ENCODE results near the gene SBK1.
"Not testable (repeated sequence)": the region's sequence is repeated elsewhere in the genome, so short reads cannot be mapped to it uniquely, and the experiment has no call there.

The SBK1 gene

GRCh38 chr16:28321700-28322411 is 29.5 kb downstream of the SBK1 start:
- no peaks in the 10 kb centered on the region for H3K27me3 ChIP-seq (ENCODE audit: control insufficient read depth in 1 of 2, insufficient read depth in 2 of 2, low read length in 2 of 2)
- H3K4me1 ChIP-seq (ENCODE audit: insufficient read depth, low read length) = no peaks in the 10 kb centered on the region
- H3K4me3 ChIP-seq (ENCODE audit: low read depth in 1 of 2, low read length in 2 of 2) = no peak overlapping the region
- H3K36me3 ChIP-seq (ENCODE audit: insufficient read depth, low read length) = no peaks in the 10 kb centered on the region
- no peaks in the 10 kb centered on the region for H3K9me3 ChIP-seq (ENCODE audit: low read length)
- H3K9ac ChIP-seq (ENCODE audit: low read length) = no peak overlapping the region
- H3K27ac ChIP-seq (ENCODE audit: low read depth, low read length) = no peak overlapping the region

GRCh38 chr16:28324235-28324886 is 32.0 kb downstream of the SBK1 start:
- H3K36me3 ChIP-seq (ENCODE audit: insufficient read depth, low read length) = no peaks in the 10 kb centered on the region
- no peaks in the 10 kb centered on the region for H3K4me1 ChIP-seq (ENCODE audit: insufficient read depth, low read length)
- no peak overlapping the region for H3K4me3 ChIP-seq (ENCODE audit: low read depth in 1 of 2, low read length in 2 of 2)
- no peaks in the 10 kb centered on the region for H3K9me3 ChIP-seq (ENCODE audit: low read length)
- no peak overlapping the region for H3K9ac ChIP-seq (ENCODE audit: low read length)
- H3K27ac ChIP-seq (ENCODE audit: low read depth, low read length) = no peak overlapping the region
- no peaks in the 10 kb centered on the region for H3K27me3 ChIP-seq (ENCODE audit: control insufficient read depth in 1 of 2, insufficient read depth in 2 of 2, low read length in 2 of 2)

- Histone ChIP-seq H3K27ac (ENCODE audit: low read depth, low read length) (no peak overlapping the region), H3K9ac (ENCODE audit: low read length) (no peak overlapping the region), H3K27me3 (ENCODE audit: control insufficient read depth in 1 of 2, insufficient read depth in 2 of 2, low read length in 2 of 2) (no peaks in the 10 kb centered on the region), H3K36me3 (ENCODE audit: insufficient read depth, low read length) (no peaks in the 10 kb centered on the region), H3K4me1 (ENCODE audit: insufficient read depth, low read length) (no peaks in the 10 kb centered on the region), H3K4me3 (ENCODE audit: low read depth in 1 of 2, low read length in 2 of 2) (no peak overlapping the region), H3K9me3 (ENCODE audit: low read length) (no peaks in the 10 kb centered on the region)
Measured at GRCh38 chr16:28324887-28325279, 32.6 kb downstream of the SBK1 start.

- no peaks in the 10 kb centered on the region for H3K4me1 ChIP-seq (ENCODE audit: insufficient read depth, low read length)
- no peak overlapping the region for H3K27ac ChIP-seq (ENCODE audit: low read depth, low read length)
- no peak overlapping the region for H3K4me3 ChIP-seq (ENCODE audit: low read depth in 1 of 2, low read length in 2 of 2)
- H3K36me3 ChIP-seq (ENCODE audit: insufficient read depth, low read length) = no peaks in the 10 kb centered on the region
- no peak overlapping the region for H3K9ac ChIP-seq (ENCODE audit: low read length)
- no peaks in the 10 kb centered on the region for H3K27me3 ChIP-seq (ENCODE audit: control insufficient read depth in 1 of 2, insufficient read depth in 2 of 2, low read length in 2 of 2)
- no peaks in the 10 kb centered on the region for H3K9me3 ChIP-seq (ENCODE audit: low read length)
Measured at GRCh38 chr16:28326881-28327610, 34.7 kb downstream of the SBK1 start.

- H3K36me3 ChIP-seq (ENCODE audit: insufficient read depth, low read length); H3K4me1 ChIP-seq (ENCODE audit: insufficient read depth, low read length); H3K27me3 ChIP-seq (ENCODE audit: control insufficient read depth in 1 of 2, insufficient read depth in 2 of 2, low read length in 2 of 2); H3K9me3 ChIP-seq (ENCODE audit: low read length); H3K4me3 ChIP-seq (ENCODE audit: low read depth in 1 of 2, low read length in 2 of 2); H3K27ac ChIP-seq (ENCODE audit: low read depth, low read length); H3K9ac ChIP-seq (ENCODE audit: low read length): not testable (repeated sequence)
Measured at GRCh38 chr16:28330232-28330631, 37.9 kb downstream of the SBK1 start.

GRCh38 chr16:28330981-28331380 is 38.7 kb downstream of the SBK1 start:
- H3K36me3 ChIP-seq (ENCODE audit: insufficient read depth, low read length); H3K27me3 ChIP-seq (ENCODE audit: control insufficient read depth in 1 of 2, insufficient read depth in 2 of 2, low read length in 2 of 2); H3K9me3 ChIP-seq (ENCODE audit: low read length); H3K27ac ChIP-seq (ENCODE audit: low read depth, low read length); H3K9ac ChIP-seq (ENCODE audit: low read length); H3K4me1 ChIP-seq (ENCODE audit: insufficient read depth, low read length); H3K4me3 ChIP-seq (ENCODE audit: low read depth in 1 of 2, low read length in 2 of 2): not testable (repeated sequence)

GRCh38 chr16:28332632-28333031 is 40.3 kb downstream of the SBK1 start:
- H3K9ac ChIP-seq (ENCODE audit: low read length); H3K27me3 ChIP-seq (ENCODE audit: control insufficient read depth in 1 of 2, insufficient read depth in 2 of 2, low read length in 2 of 2); H3K9me3 ChIP-seq (ENCODE audit: low read length); H3K4me3 ChIP-seq (ENCODE audit: low read depth in 1 of 2, low read length in 2 of 2); H3K4me1 ChIP-seq (ENCODE audit: insufficient read depth, low read length); H3K36me3 ChIP-seq (ENCODE audit: insufficient read depth, low read length); H3K27ac ChIP-seq (ENCODE audit: low read depth, low read length): not testable (repeated sequence)

GRCh38 chr16:28335678-28336077 is 43.4 kb downstream of the SBK1 start:
- not testable (repeated sequence) for H3K27ac ChIP-seq (ENCODE audit: low read depth, low read length); H3K4me1 ChIP-seq (ENCODE audit: insufficient read depth, low read length); H3K9ac ChIP-seq (ENCODE audit: low read length); H3K4me3 ChIP-seq (ENCODE audit: low read depth in 1 of 2, low read length in 2 of 2); H3K36me3 ChIP-seq (ENCODE audit: insufficient read depth, low read length); H3K9me3 ChIP-seq (ENCODE audit: low read length); H3K27me3 ChIP-seq (ENCODE audit: control insufficient read depth in 1 of 2, insufficient read depth in 2 of 2, low read length in 2 of 2)

- H3K4me1 ChIP-seq (ENCODE audit: insufficient read depth, low read length); H3K9ac ChIP-seq (ENCODE audit: low read length); H3K36me3 ChIP-seq (ENCODE audit: insufficient read depth, low read length); H3K4me3 ChIP-seq (ENCODE audit: low read depth in 1 of 2, low read length in 2 of 2); H3K9me3 ChIP-seq (ENCODE audit: low read length); H3K27ac ChIP-seq (ENCODE audit: low read depth, low read length); H3K27me3 ChIP-seq (ENCODE audit: control insufficient read depth in 1 of 2, insufficient read depth in 2 of 2, low read length in 2 of 2): not testable (repeated sequence)
Measured at GRCh38 chr16:28336940-28337710, 44.8 kb downstream of the SBK1 start.

- not testable (repeated sequence) for H3K9ac ChIP-seq (ENCODE audit: low read length); H3K27me3 ChIP-seq (ENCODE audit: control insufficient read depth in 1 of 2, insufficient read depth in 2 of 2, low read length in 2 of 2); H3K27ac ChIP-seq (ENCODE audit: low read depth, low read length); H3K9me3 ChIP-seq (ENCODE audit: low read length); H3K36me3 ChIP-seq (ENCODE audit: insufficient read depth, low read length); H3K4me3 ChIP-seq (ENCODE audit: low read depth in 1 of 2, low read length in 2 of 2); H3K4me1 ChIP-seq (ENCODE audit: insufficient read depth, low read length)
Measured at GRCh38 chr16:28338230-28338629, 45.9 kb downstream of the SBK1 start.

GRCh38 chr16:28362600-28362999 is 70.3 kb downstream of the SBK1 start:
- not testable (repeated sequence) for H3K27me3 ChIP-seq (ENCODE audit: control insufficient read depth in 1 of 2, insufficient read depth in 2 of 2, low read length in 2 of 2); H3K27ac ChIP-seq (ENCODE audit: low read depth, low read length)

More at GRCh38 chr16:28362600-28362999, 70.3 kb downstream of the SBK1 start:
- not testable (repeated sequence) for H3K4me1 ChIP-seq (ENCODE audit: insufficient read depth, low read length); H3K36me3 ChIP-seq (ENCODE audit: insufficient read depth, low read length); H3K9ac ChIP-seq (ENCODE audit: low read length); H3K4me3 ChIP-seq (ENCODE audit: low read depth in 1 of 2, low read length in 2 of 2); H3K9me3 ChIP-seq (ENCODE audit: low read length)

Data from muscle layer of colon (tissue), 2 donors.